HG02852 (cell line): Measurements from ENCODE around the gene SYTL1.
A peak's percentile ranks its signal among the peaks of the same experiment; 100 is the strongest.

Experiments used
- ATAC-seq: cut with Tn5 transposase; IDR thresholded peaks from one replicate; pipeline ENCODE4 v1.9.1; 2021; ENCODE audit warnings: mild to moderate bottlenecking, moderate library complexity; ENCODE audit not compliant: unreplicated experiment

Gene SYTL1

GRCh38 chr1:27361553-27361952, 19.7 kb downstream of the SYTL1 start:
- ATAC-seq = no peak

GRCh38 chr1:27363766-27364695, 22.2 kb downstream of the SYTL1 start:
- no peak for ATAC-seq

- no peak for ATAC-seq
Observed at GRCh38 chr1:27364696-27365371, 23.0 kb downstream of the SYTL1 start.

- peak; percentile 42 for ATAC-seq
Observed at GRCh38 chr1:27365372-27366112, 23.7 kb downstream of the SYTL1 start.

GRCh38 chr1:27366113-27366410, 24.2 kb downstream of the SYTL1 start:
- ATAC-seq = peak; percentile 42

GRCh38 chr1:27366411-27367159, 24.8 kb downstream of the SYTL1 start, which contains the start of gene MAP3K6:
Gene MAP3K6 (minus strand): TSS chr1:27366961. CDS start chr1:27366597, 364 bp downstream.
- peak; percentile 31 for ATAC-seq

- ATAC-seq = no peak
Observed at GRCh38 chr1:27367160-27367650, 25.4 kb downstream of the SYTL1 start.

GRCh38 chr1:27368869-27369582, 27.2 kb downstream of the SYTL1 start:
- ATAC-seq = no peak

- no peak for ATAC-seq
Observed at GRCh38 chr1:27372022-27372807, 30.4 kb downstream of the SYTL1 start.

GRCh38 chr1:27372808-27373690, 31.2 kb downstream of the SYTL1 start:
- no peak for ATAC-seq

- no peak for ATAC-seq
Observed at GRCh38 chr1:27374362-27375086, 32.7 kb downstream of the SYTL1 start, which contains the start of gene FCN3. Gene FCN3 (minus strand): TSS chr1:27374824. CDS start chr1:27374818, 6 bp downstream.

- no peak for ATAC-seq
Observed at GRCh38 chr1:27377760-27378495, 36.1 kb downstream of the SYTL1 start.

- no peak for ATAC-seq
Observed at GRCh38 chr1:27379564-27380122, 37.8 kb downstream of the SYTL1 start.

- no peak for ATAC-seq
Observed at GRCh38 chr1:27380224-27380623, 38.4 kb downstream of the SYTL1 start.

- no peak for ATAC-seq
Observed at GRCh38 chr1:27380766-27381733, 39.2 kb downstream of the SYTL1 start.
